ENCODE data around the gene DNAJC30. TPM values are rescaled to one million over a fixed set of nuclear protein-coding genes. Genes with fewer than 3 reads are reported as not detected.

Gene DNAJC30
- total and polyA plus RNA-seq, 2 donors (not counting 1 experiment from before 2014, with no cell fraction given): 6.6 to 15.5 TPM

GRCh38 chr7:73649576-73649975 is 33.7 kb downstream of the DNAJC30 start:
- intact Hi-C loops (cut with micrococcal nuclease): no loop called here
- H3K4me3 ChIP-seq (ENCODE audit: control extremely low read depth in 1 of 5, extremely low read depth in 1 of 5, insufficient read depth in 1 of 5, low read depth in 2 of 5, low read length in 4 of 5): no peak overlapping the region
- no peaks in the 10 kb centered on the region for H4K20me1 ChIP-seq (ENCODE audit: control insufficient read depth, insufficient read depth, low read length, poor library complexity, severe bottlenecking)
- no peaks in the 10 kb centered on the region for H3K79me2 ChIP-seq (ENCODE audit: control insufficient read depth, insufficient read depth, low read length)
- ChIA-PET POLR2A (no interaction called here), CTCF (no interaction called here)
- no peak for ATAC-seq (ENCODE audit: low read depth)
- Mint-ChIP-seq H3K27me3 (peaks cover 64% of the 10 kb centered on the region), H3K4me3 (peak overlapping the region; percentile 9), H3K4me1 (peaks cover 5% of the 10 kb centered on the region), H3K27ac (no peak overlapping the region), H3K9me3 (ENCODE audit: insufficient read depth) (no peaks in the 10 kb centered on the region)
- H3K27me3 ChIP-seq (replicated peaks in 1 of 4; ENCODE audit: control extremely low read depth in 1 of 4, control insufficient read depth in 3 of 4, insufficient read depth in 4 of 4, low read length in 3 of 4): peaks cover 0 to 74% (median 31%) of the 10 kb centered on the region in 4 experiments
- H3K9ac ChIP-seq (ENCODE audit: low read length): no peak overlapping the region
- H3K4me1 ChIP-seq (ENCODE audit: control insufficient read depth in 2 of 2, insufficient read depth in 2 of 2, low read length in 2 of 2): peaks cover 11 to 12% of the 10 kb centered on the region in 2 donors
- no peak overlapping the region for H3K4me2 ChIP-seq (replicated peaks; ENCODE audit: low read depth, low read length, poor library complexity, severe bottlenecking)
- TF ChIP-seq EZH2 (IDR thresholded peaks at IDR 0.05; ENCODE audit: borderline replicate concordance, insufficient read depth, low read depth, low read length, poor library complexity, severe bottlenecking) (no peak), CTCF (IDR thresholded peaks at IDR 0.05) (no peak)
- H3K9me3 ChIP-seq (ENCODE audit: control extremely low read depth in 1 of 3, control insufficient read depth in 2 of 3, insufficient read depth in 1 of 3, low read length in 2 of 3): peaks cover 0 to 4% (median 0%) of the 10 kb centered on the region in 3 donors
- no peak overlapping the region for H3K27ac ChIP-seq (ENCODE audit: low read length in 2 of 2)
- DNase-seq: no peak
- no peaks in the 10 kb centered on the region for H3K36me3 ChIP-seq (replicated peaks in 1 of 2; ENCODE audit: control extremely low read depth in 1 of 2, control insufficient read depth in 1 of 2, extremely low read depth in 1 of 2, insufficient read depth in 2 of 2, low read length in 1 of 2)
- WGBS (ENCODE audit: insufficient coverage): 52% methylated on average over 5 of the region's 9 CpGs
- no peak overlapping the region for H2AFZ ChIP-seq (ENCODE audit: insufficient read depth, low read depth, low read length, poor library complexity, severe bottlenecking)

- Histone ChIP-seq H3K79me2 (ENCODE audit: control insufficient read depth, insufficient read depth, low read length) (no peaks in the 10 kb centered on the region), H4K20me1 (ENCODE audit: control insufficient read depth, insufficient read depth, low read length, poor library complexity, severe bottlenecking) (no peaks in the 10 kb centered on the region), H3K4me2 (replicated peaks; ENCODE audit: low read depth, low read length, poor library complexity, severe bottlenecking) (peak overlapping the region; percentile 85), H3K27me3 (replicated peaks in 1 of 4; ENCODE audit: control extremely low read depth in 1 of 4, control insufficient read depth in 3 of 4, insufficient read depth in 4 of 4, low read length in 3 of 4) (peaks cover 0 to 73% (median 31%) of the 10 kb centered on the region in 4 experiments), H3K36me3 (replicated peaks in 1 of 2; ENCODE audit: control extremely low read depth in 1 of 2, control insufficient read depth in 1 of 2, extremely low read depth in 1 of 2, insufficient read depth in 2 of 2, low read length in 1 of 2) (no peaks in the 10 kb centered on the region), H3K9me3 (ENCODE audit: control extremely low read depth in 1 of 3, control insufficient read depth in 2 of 3, insufficient read depth in 1 of 3, low read length in 2 of 3) (peaks cover 0 to 4% (median 0%) of the 10 kb centered on the region in 3 donors), H2AFZ (ENCODE audit: insufficient read depth, low read depth, low read length, poor library complexity, severe bottlenecking) (peak overlapping the region; percentile 80), H3K9ac (ENCODE audit: low read length) (peak overlapping the region; percentile 39), H3K4me3 (ENCODE audit: control extremely low read depth in 1 of 5, extremely low read depth in 1 of 5, insufficient read depth in 1 of 5, low read depth in 2 of 5, low read length in 4 of 5) (peak overlapping the region in 1 of 5 experiments; percentile 42), H3K27ac (ENCODE audit: low read length in 2 of 2) (no peak overlapping the region), H3K4me1 (ENCODE audit: control insufficient read depth in 2 of 2, insufficient read depth in 2 of 2, low read length in 2 of 2) (peaks cover 11 to 12% of the 10 kb centered on the region in 2 donors)
- Mint-ChIP-seq H3K27ac (no peak overlapping the region), H3K9me3 (ENCODE audit: insufficient read depth) (no peaks in the 10 kb centered on the region), H3K4me3 (peak overlapping the region; percentile 60), H3K27me3 (peaks cover 67% of the 10 kb centered on the region), H3K4me1 (peaks cover 5% of the 10 kb centered on the region)
- CTCF ChIA-PET: no interaction called here
- POLR2A ChIA-PET: no interaction called here
- ATAC-seq (ENCODE audit: low read depth): no peak
- intact Hi-C loops (cut with micrococcal nuclease): no loop called here
- DNase-seq: no peak
- WGBS (ENCODE audit: insufficient coverage): 77% methylated on average over 1 of the region's 1 CpG
- TF ChIP-seq CTCF (IDR thresholded peaks at IDR 0.05) (no peak), EZH2 (IDR thresholded peaks at IDR 0.05; ENCODE audit: borderline replicate concordance, insufficient read depth, low read depth, low read length, poor library complexity, severe bottlenecking) (no peak)
Observed at GRCh38 chr7:73648593-73649332, 34.5 kb downstream of the DNAJC30 start.
